H1 (cell line): ENCODE data around the gene CCR9. TPM values are rescaled to one million over a fixed set of nuclear protein-coding genes. Genes with fewer than 3 reads are reported as not detected.

Experiments used
- CTCF ChIA-PET: fragments of 300-600 bp; sonication (Branson Sonifier 250); formaldehyde crosslinking; loops from one replicate; lab custom pipeline; 2021; ENCODE audit not compliant: partially characterized antibody; lab: Charles Lee
- POLR2A ChIA-PET: fragments of 300-600 bp; sonication (Branson Sonifier 250); formaldehyde crosslinking; loops from one replicate; lab custom pipeline; 2021; ENCODE audit warnings: inconsistent platforms; ENCODE audit not compliant: partially characterized antibody; lab: Charles Lee
- DNase-seq, 2 experiments: peaks; one replicate each; pipeline versions ENCODE4 v3.0.0 to v3.0.0-alpha.2; 2010 to 2022; ENCODE audit warnings: low spot score in 2 of 2, low read depth in 1 of 2, mixed read lengths in 1 of 2
- FAIRE-seq: peaks from 2 replicates; lab custom pipeline; 2011; peaks lifted over from hg19 to GRCh38; lab: Jason Lieb, UNC
- H2AFZ ChIP-seq: 2 replicates; pipeline ENCODE4 v1.8.1; 2012; ENCODE audit warnings: low read length, inconsistent platforms
- H2AK5ac ChIP-seq: 2 replicates; pipeline ENCODE4 v1.6.1; 2013; ENCODE audit warnings: low read depth, low read length
- H2BK120ac ChIP-seq: replicated peaks from 2 replicates; pipeline ENCODE3; 2013; ENCODE audit warnings: low read depth, low read length, inconsistent platforms
- H2BK12ac ChIP-seq: 2 replicates; pipeline ENCODE4 v1.6.1; 2013; ENCODE audit warnings: low read depth, low read length
- H2BK15ac ChIP-seq: 2 replicates; pipeline ENCODE4 v1.6.1; 2013; ENCODE audit warnings: low read length
- H2BK20ac ChIP-seq: 2 replicates; pipeline ENCODE4 v1.6.1; 2013; ENCODE audit warnings: low read length
- H2BK5ac ChIP-seq: 2 replicates; pipeline ENCODE4 v1.6.1; 2013; ENCODE audit warnings: low read depth, low read length
- H3K14ac ChIP-seq: 2 replicates; pipeline ENCODE4 v1.6.1; 2013; ENCODE audit warnings: inconsistent platforms; ENCODE audit not compliant: insufficient read length
- H3K18ac ChIP-seq: 2 replicates; pipeline ENCODE4 v1.6.1; 2013; ENCODE audit warnings: low read length; ENCODE audit errors: extremely low read depth
- H3K23ac ChIP-seq: 2 replicates; pipeline ENCODE4 v1.6.1; 2013; ENCODE audit warnings: inconsistent platforms; ENCODE audit not compliant: insufficient read length
- H3K23me2 ChIP-seq: 2 replicates; pipeline ENCODE4 v1.6.1; 2013; ENCODE audit warnings: low read depth, low read length
- H3K27ac ChIP-seq: 2 replicates; pipeline ENCODE4 v1.6.1; 2011; ENCODE audit warnings: low read depth, low read length, inconsistent platforms
- H3K27me3 ChIP-seq, 4 experiments: replicated peaks in 1 of 4; 1 replicate in 1 of 4; 2 replicates in 3 of 4; pipeline versions ENCODE4 v1.6.1 to v1.8.1; 2011 to 2013; ENCODE audit warnings: low read length in 3 of 4, mild to moderate bottlenecking in 3 of 4, inconsistent platforms in 2 of 4, mixed read lengths in 2 of 4, moderate library complexity in 1 of 4; ENCODE audit not compliant: control insufficient read depth in 3 of 4, insufficient read depth in 3 of 4; ENCODE audit errors: extremely low read depth in 1 of 4
- H3K36me3 ChIP-seq, 4 experiments: 2 replicates each; pipeline versions ENCODE4 v1.6.1 to v1.8.1; 2011 to 2013; ENCODE audit warnings: mild to moderate bottlenecking in 4 of 4, low read length in 3 of 4, moderate library complexity in 2 of 4, control low read depth in 1 of 4, inconsistent platforms in 1 of 4; ENCODE audit not compliant: insufficient read depth in 4 of 4, control insufficient read depth in 2 of 4
- H3K4ac ChIP-seq: replicated peaks from 2 replicates; pipeline ENCODE3; 2013; ENCODE audit warnings: low read length, low read depth, mixed read lengths, inconsistent platforms; ENCODE audit not compliant: insufficient read length
- H3K4me1 ChIP-seq, 4 experiments: replicated peaks in 1 of 4; 1 replicate in 1 of 4; 2 replicates in 3 of 4; pipeline versions ENCODE4 v1.6.1 to v1.8.1; 2011 to 2013; ENCODE audit warnings: low read length in 3 of 4, inconsistent platforms in 2 of 4, mixed read lengths in 1 of 4; ENCODE audit not compliant: insufficient read depth in 4 of 4, control insufficient read depth in 3 of 4
- H3K4me2 ChIP-seq, 2 experiments: 2 replicates each; pipeline versions ENCODE4 v1.6.1 to v1.8.1; 2011 to 2013; ENCODE audit warnings: low read depth in 2 of 2, low read length in 2 of 2, control low read depth in 1 of 2, inconsistent platforms in 1 of 2, mild to moderate bottlenecking in 1 of 2; ENCODE audit not compliant: insufficient read depth in 1 of 2
- H3K4me3 ChIP-seq, 4 experiments: fragments of 200-600, 300-600 bp in 1 of 4; sonication (generic), shearing (Covaris generic), sonication (Bioruptor Twin) in 1 of 4; 2 replicates each; pipeline versions ENCODE4 v1.5.1 to v1.8.1; 2011 to 2016; ENCODE audit warnings: low read length in 4 of 4, low read depth in 3 of 4, control low read depth in 2 of 4, inconsistent platforms in 2 of 4, mild to moderate bottlenecking in 2 of 4, mixed read lengths in 1 of 4, moderate library complexity in 1 of 4; ENCODE audit not compliant: insufficient read depth in 2 of 4; ENCODE audit errors: extremely low read depth in 1 of 4
- H3K56ac ChIP-seq: replicated peaks from 2 replicates; pipeline ENCODE3; 2013; ENCODE audit warnings: low read depth, mild to moderate bottlenecking, mixed read lengths, low read length, inconsistent platforms; ENCODE audit not compliant: insufficient read length
- H3K79me1 ChIP-seq: 2 replicates; pipeline ENCODE4 v1.6.1; 2013; ENCODE audit warnings: low read depth, low read length, control low read depth
- H3K79me2 ChIP-seq, 2 experiments: 2 replicates each; pipeline versions ENCODE4 v1.6.1 to v1.8.1; 2012 to 2013; ENCODE audit warnings: low read length in 2 of 2, mild to moderate bottlenecking in 2 of 2, inconsistent platforms in 1 of 2; ENCODE audit not compliant: insufficient read depth in 2 of 2, control insufficient read depth in 1 of 2
- H3K9ac ChIP-seq, 4 experiments: replicated peaks in 1 of 4; 1 replicate in 1 of 4; 2 replicates in 3 of 4; pipeline versions ENCODE4 v1.6.1 to v1.8.1; 2011 to 2013; ENCODE audit warnings: low read depth in 3 of 4, low read length in 3 of 4, control low read depth in 2 of 4, mild to moderate bottlenecking in 2 of 4, moderate library complexity in 2 of 4, inconsistent platforms in 1 of 4; ENCODE audit errors: extremely low read depth in 1 of 4
- H3K9me3 ChIP-seq, 2 experiments: 2 replicates each; pipeline versions ENCODE4 v1.6.1 to v1.8.1; 2012 to 2013; ENCODE audit warnings: mild to moderate bottlenecking in 2 of 2, moderate library complexity in 2 of 2, control low read depth in 1 of 2, inconsistent platforms in 1 of 2, low read depth in 1 of 2, low read length in 1 of 2, mixed read lengths in 1 of 2; ENCODE audit not compliant: insufficient read depth in 2 of 2
- H4K20me1 ChIP-seq, 2 experiments: replicated peaks in 1 of 2; 2 replicates each; pipeline versions ENCODE3 to v1.8.1; 2011 to 2013; ENCODE audit warnings: inconsistent platforms in 2 of 2, low read length in 2 of 2, mild to moderate bottlenecking in 1 of 2; ENCODE audit not compliant: insufficient read depth in 2 of 2, control insufficient read depth in 1 of 2
- H4K5ac ChIP-seq: 2 replicates; pipeline ENCODE4 v1.6.1; 2013; ENCODE audit warnings: low read length, low read depth, mixed read lengths, inconsistent platforms; ENCODE audit not compliant: insufficient read length
- H4K8ac ChIP-seq: 2 replicates; pipeline ENCODE4 v1.8.0; 2013; ENCODE audit warnings: mild to moderate bottlenecking, moderate library complexity, low read length, inconsistent platforms; ENCODE audit not compliant: insufficient read depth; ENCODE audit errors: extremely low read depth
- H4K91ac ChIP-seq: replicated peaks from 2 replicates; pipeline ENCODE3; 2013; ENCODE audit warnings: low read length, mixed read lengths, inconsistent platforms; ENCODE audit not compliant: insufficient read length
- BACH1 ChIP-seq: IDR thresholded peaks from 2 replicates; pipeline ENCODE4 v1.6.1; 2012; ENCODE audit warnings: low read length, improper control_type of control experiment
- CHD1 ChIP-seq: IDR thresholded peaks from 2 replicates; pipeline ENCODE4 v1.6.1; 2012; ENCODE audit warnings: low read depth, low read length, improper control_type of control experiment
- CTBP2 ChIP-seq: IDR thresholded peaks from 2 replicates; pipeline ENCODE4 v1.7.0; 2011; ENCODE audit warnings: borderline replicate concordance, mild to moderate bottlenecking, moderate library complexity, mixed read lengths, low read length; ENCODE audit not compliant: insufficient read depth, insufficient read length
- HDAC2 ChIP-seq, 2 experiments: fragments of 300-600 bp in 1 of 2; sonication (generic) in 1 of 2; IDR thresholded peaks; 2 replicates each; pipeline ENCODE4 v1.6.1; 2011 to 2012; ENCODE audit warnings: low read depth in 2 of 2, low read length in 2 of 2, mild to moderate bottlenecking in 2 of 2, moderate library complexity in 2 of 2, borderline replicate concordance in 1 of 2, inconsistent platforms in 1 of 2
- MAFK ChIP-seq: IDR thresholded peaks from 2 replicates; pipeline ENCODE4 v1.6.1; 2012; ENCODE audit warnings: low read depth, mild to moderate bottlenecking, improper control_type of control experiment, low read length
- NRF1 ChIP-seq: IDR thresholded peaks from 2 replicates; pipeline ENCODE4 v1.6.1; 2011; ENCODE audit warnings: mild to moderate bottlenecking, low read depth, low read length, improper control_type of control experiment
- RAD21 ChIP-seq, 2 experiments: IDR thresholded peaks in 1 of 2; conservative IDR thresholded peaks in 1 of 2; 2 replicates each; pipeline ENCODE4 v1.6.1; 2011; ENCODE audit warnings: low read depth in 2 of 2, low read length in 2 of 2, improper control_type of control experiment in 1 of 2, inconsistent platforms in 1 of 2, mild to moderate bottlenecking in 1 of 2, moderate library complexity in 1 of 2
- SAP30 ChIP-seq: fragments of 300-600 bp; sonication (generic); IDR thresholded peaks from 2 replicates; pipeline ENCODE4 v1.7.1; 2012; ENCODE audit warnings: low read length, moderate library complexity, mild to moderate bottlenecking, inconsistent platforms; ENCODE audit not compliant: insufficient read depth, insufficient replicate concordance
- SP4 ChIP-seq: IDR thresholded peaks from 2 replicates; pipeline ENCODE4 v1.6.1; 2012; ENCODE audit warnings: low read length, inconsistent platforms
- TAF7 ChIP-seq: optimal IDR thresholded peaks from 2 replicates; pipeline ENCODE3; 2011; ENCODE audit warnings: low read depth, mild to moderate bottlenecking, inconsistent platforms, low read length, moderate library complexity, borderline replicate concordance
- TEAD4 ChIP-seq: IDR thresholded peaks from 2 replicates; pipeline ENCODE4 v1.6.1; 2012; ENCODE audit warnings: low read depth, low read length, inconsistent platforms, mixed read lengths
- YY1 ChIP-seq: IDR thresholded peaks from 2 replicates; pipeline ENCODE4 v1.6.1; 2011; ENCODE audit warnings: low read depth, mild to moderate bottlenecking, low read length
- WGBS, 2 experiments: shearing (Covaris generic) in 1 of 2; methylation state at CpG; one replicate each; pipeline versions ENCODE4 v1.1.6 to v1.1.7; 2013 to 2015; ENCODE audit warnings: low lambda C conversion rate in 2 of 2, mixed read lengths in 2 of 2, inconsistent platforms in 1 of 2, low coverage in 1 of 2, missing lambda C conversion rate in 1 of 2; ENCODE audit not compliant: insufficient replicate concordance in 2 of 2, insufficient coverage in 1 of 2, insufficient read length in 1 of 2; ENCODE audit errors: extremely low coverage in 1 of 2, missing lambda C conversion rate in 1 of 2; 5-methylcytosine and 5-hydroxymethylcytosine counted together
- polyA plus RNA-seq, 7 experiments: library from polyadenylated mRNA; depleted of rRNA in 3 of 7; stranded (reverse) in 5 of 7; unstranded in 2 of 7; fragments of >200 nt in 5 of 7; fragments of 200-250 nt in 2 of 7; gene quantifications; 1 replicate in 5 of 7; 2 replicates in 1 of 7; 4 replicates in 1 of 7; pipeline versions ENCODE4 v1.2.1 to v1.2.3, GENCODE V29; 2011 to 2013; ENCODE audit warnings: missing spikeins in 2 of 7, mixed read lengths in 2 of 7
- total RNA-seq: library from RNA; stranded (reverse); fragmentation: NEBNext Ultra II Directional; extraction: Animal tissue kit (Norgen Biotek cat#: 25700); gene quantifications from 2 replicates; pipeline ENCODE4 v1.2.1, GENCODE V29; 2021
- TF ChIP-seq, protein P1 (sequence below): IDR thresholded peaks from 2 replicates; pipeline ENCODE4 v1.6.1; 2012; ENCODE audit warnings: inconsistent platforms

The CCR9 gene
- total and polyA plus RNA-seq, 2 of the 8 experiments (the other 6 are each of a cell fraction or from before 2014, with no cell fraction given), result not detected

DNA sequence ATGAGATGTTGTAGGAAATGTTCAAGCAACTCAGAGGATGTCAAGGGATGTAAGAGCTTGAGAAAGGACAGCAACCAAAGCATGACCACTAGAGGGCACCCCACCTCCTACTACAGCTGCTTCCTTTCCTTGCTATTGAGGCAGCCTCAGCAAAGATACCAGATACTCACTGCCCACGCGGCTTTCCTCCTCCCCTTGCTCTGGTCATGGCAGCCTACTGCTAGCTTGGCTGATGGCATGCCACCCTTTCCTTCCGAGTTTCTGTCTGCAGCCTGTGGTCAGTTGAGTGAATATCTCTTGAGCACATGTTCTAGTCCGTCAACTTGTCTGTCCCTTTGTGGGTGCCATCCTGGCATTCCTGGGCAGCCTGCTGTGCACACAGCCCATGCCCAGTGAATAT is 52.5 kb downstream of the CCR9 start:
- Histone ChIP-seq H2BK12ac (no peak overlapping the region), H3K36me3 (peaks cover 0 to 13% (median 4%) of the 10 kb centered on the region in 4 experiments; a peak in 4 of 8 replicates), H3K9me3 (no peaks in the 10 kb centered on the region), H3K4me1 (peaks cover 0 to 2% (median under 1%) of the 10 kb centered on the region in 4 experiments; a peak in 2 of 7 replicates), H4K5ac (no peak overlapping the region), H3K23me2 (no peaks in the 10 kb centered on the region), H3K9ac (no peak overlapping the region), H3K4ac (no peak overlapping the region), H4K20me1 (peaks cover 1 to 2% of the 10 kb centered on the region in 2 experiments), H3K27ac (no peak overlapping the region), H2AFZ (no peak overlapping the region), H2BK15ac (no peak overlapping the region), H3K23ac (no peak overlapping the region), H3K27me3 (no peaks in the 10 kb centered on the region), H2BK120ac (no peak overlapping the region), H3K79me2 (no peaks in the 10 kb centered on the region), H4K91ac (no peak overlapping the region), H4K8ac (no peak overlapping the region), H3K4me2 (0 out of 4 replicates have a peak overlapping the region, but pooled peaks of 1 of the 2 experiments have one; percentile 2), H3K14ac (no peak overlapping the region), H3K79me1 (no peaks in the 10 kb centered on the region), H3K4me3 (no peak overlapping the region), H3K18ac (no peak overlapping the region), H2AK5ac (no peak overlapping the region), H3K56ac (no peak overlapping the region), H2BK5ac (no peak overlapping the region), H2BK20ac (no peak overlapping the region)
- WGBS, 2 experiments, result 44% methylated on average over 4 of the region's 4 CpGs; no CpG with 5 or more reads in 1 of the 2 experiments
- DNase-seq (peak; percentile 56 to 86), FAIRE-seq (peak; percentile 93)
- ChIA-PET CTCF (interaction anchor here (0.7 to 7.8 kb wide), 29 partner anchors 9 to 489 kb away, joined by 3 to 54 read pairs (median 4); partner anchors contain the start of gene CCR1), POLR2A (interaction anchor here (0.8 kb wide), 1 partner anchor 269 kb away, joined by 3 read pairs; the partner anchor contains the start of gene CCR1)
- no peak for TF ChIP-seq CHD1
- TF ChIP-seq CTBP2, result no peak
- TF ChIP-seq, protein P1, sequence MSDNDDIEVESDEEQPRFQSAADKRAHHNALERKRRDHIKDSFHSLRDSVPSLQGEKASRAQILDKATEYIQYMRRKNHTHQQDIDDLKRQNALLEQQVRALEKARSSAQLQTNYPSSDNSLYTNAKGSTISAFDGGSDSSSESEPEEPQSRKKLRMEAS, result peak; percentile 82
- TF ChIP-seq NRF1, result no peak
- no peak for TF ChIP-seq TAF7
- TF ChIP-seq SP4, result no peak
- peak; percentile 72 to 76 for TF ChIP-seq RAD21 (IDR thresholded peaks at IDR 0.05 in 1 of 2, conservative IDR thresholded peaks at IDR 0.05 in 1 of 2; ENCODE audit: low read depth in 2 of 2, low read length in 2 of 2)
- TF ChIP-seq MAFK, result no peak
- no peak for TF ChIP-seq HDAC2 (IDR thresholded peaks at IDR 0.05; ENCODE audit: borderline replicate concordance in 1 of 2, low read depth in 2 of 2, low read length in 2 of 2)
- TF ChIP-seq SAP30, result no peak
- no peak for TF ChIP-seq BACH1
- TF ChIP-seq YY1, result 0 out of 2 replicates have a peak, but pooled peaks have one; percentile 10
- TF ChIP-seq TEAD4, result no peak
